Ovary (tissue), 9 donors: ENCODE results near the gene TCF7L1. TPM values are rescaled to one million over a fixed set of nuclear protein-coding genes. Genes with fewer than 3 reads are reported as not detected.

Experiments
- DNase-seq, 5 donors: peaks; one replicate each; pipeline ENCODE4 v3.0.0-alpha.2; 2019 to 2020
- H3K27ac ChIP-seq, 2 donors: fragments of 200-600 bp; one replicate each; pipeline versions ENCODE4 v1.5.1 to v1.8.0; 2019 to 2022
- H3K27me3 ChIP-seq: fragments of 200-600 bp; one replicate; pipeline ENCODE4 v1.8.0; 2022
- H3K36me3 ChIP-seq: fragments of 200-600 bp; sonication (generic); one replicate; pipeline ENCODE4 v1.5.1; 2019
- H3K4me1 ChIP-seq: one replicate; pipeline ENCODE4 v1.8.1; 2013; ENCODE audit warnings: mild to moderate bottlenecking, moderate library complexity; ENCODE audit not compliant: insufficient read depth
- H3K4me3 ChIP-seq: fragments of 200-600 bp; sonication (generic); one replicate; pipeline ENCODE4 v1.5.1; 2017
- H3K9me3 ChIP-seq, 2 donors: fragments of 200-600 bp in 1 of 2; sonication (generic) in 1 of 2; one replicate each; pipeline versions ENCODE4 v1.5.1 to v1.8.1; 2013 to 2019; ENCODE audit warnings: mild to moderate bottlenecking in 1 of 2, moderate library complexity in 1 of 2
- CTCF ChIP-seq, 3 donors: fragments of 450-650 bp in 2 of 3; fragments of 200-600 bp in 1 of 3; IDR thresholded peaks; one replicate each; pipeline versions ENCODE4 v1.5.1 to v1.8.0; 2016 to 2022; ENCODE audit warnings: antibody characterized with exemption in 3 of 3, mild to moderate bottlenecking in 1 of 3
- EP300 ChIP-seq: sonication (generic); formaldehyde crosslinking; IDR thresholded peaks from one replicate; pipeline ENCODE4 v1.6.1; 2017; ENCODE audit warnings: antibody characterized with exemption
- POLR2A ChIP-seq: fragments of 450-650 bp; IDR thresholded peaks from one replicate; pipeline ENCODE4 v1.6.1; 2017; ENCODE audit warnings: antibody characterized with exemption, mild to moderate bottlenecking, moderate library complexity
- WGBS, 3 donors: extraction: QIAGEN DNeasy Blood & Tissue Kit in 1 of 3; methylation state at CpG; one replicate each; pipeline versions ENCODE4 v1.1.5 to v1.1.7; 2013 to 2017; 5-methylcytosine and 5-hydroxymethylcytosine counted together
- intact Hi-C, 4 donors: fragments of 100-400 bp; cut with DNase I; formaldehyde crosslinking; loops; one replicate each; pipeline versions ENCODE4 v1.11.0 to v1.15.1; 2022 to 2023
- polyA plus RNA-seq, 2 donors: library from polyadenylated mRNA; stranded (reverse); fragments of 200-250 nt in 1 of 2; fragments of 350-450 nt in 1 of 2; fragmentation: Illumina TruSeq in 1 of 2; extraction: RNeasy Lipid Tissue Mini Kit (QIAGEN cat#74804) in 1 of 2; gene quantifications; one replicate each; pipeline ENCODE4 v1.2.3, GENCODE V29; 2013 to 2014
- small RNA-seq: library from RNA; depleted of rRNA; stranded (forward); fragments of <200 nt; gene quantifications from one replicate; pipeline ENCODE3, GENCODE V24; 2016
- total RNA-seq, 7 donors: library from RNA; depleted of rRNA in 2 of 7; stranded (reverse); fragments of >200 nt in 2 of 7; fragmentation: NEBNext Ultra II Directional in 3 of 7; extraction: Animal tissue kit (Norgen Biotek cat#: 25700) in 3 of 7; gene quantifications; one replicate each; pipeline versions ENCODE4 v1.1.0 to v1.2.4, GENCODE V29; 2016 to 2023
- donor health status: DM: no; HTN: no; CAD: no; lungs with moderate emphysema.
- donor health status: DM: no; HTN: no; CAD: no.
- donor health status: Bipolar disorder and iron deficiency.
- donor health status: DM: yes; HTN: yes; CAD: no.
- donor health status: DM: no; HTN: no; CAD: no.
- donor health status: DM: yes; HTN: yes; CAD: no.

TCF7L1 gene
- total and polyA plus RNA-seq, 9 donors, result 5.2 to 29.8 (median 23.9) TPM

- no peaks in the 10 kb centered on the region for H3K36me3 ChIP-seq
- intact Hi-C loops, result no loop called here
- WGBS, 3 donors, result 2 to 6% (median 5%) methylated on average over 10 of the region's 10 CpGs
These were observed 221.8 kb downstream of the TCF7L1 start for GRCh38 chr2:85355073-85355410.

GRCh38 chr2:85355521-85355920 lies 222.3 kb downstream of the TCF7L1 start:
- no peak overlapping the region for H3K27ac ChIP-seq

More at GRCh38 chr2:85355073-85355410, 221.8 kb downstream of the TCF7L1 start:
- DNase-seq, result peak in 1 of 5 donors; percentile 34
- TF ChIP-seq POLR2A, result no peak
- no peak for TF ChIP-seq EP300
- no peak for TF ChIP-seq CTCF (IDR thresholded peaks at IDR 0.05)
- H3K27ac ChIP-seq, result peak overlapping the region; percentile 64 to 70
- no peaks in the 10 kb centered on the region for H3K27me3 ChIP-seq
- no peaks in the 10 kb centered on the region for H3K9me3 ChIP-seq
- peak overlapping the region; percentile 73 for H3K4me3 ChIP-seq
- H3K4me1 ChIP-seq, result no peaks in the 10 kb centered on the region

GRCh38 chr2:85356186-85356585 lies 223.0 kb downstream of the TCF7L1 start:
- no peak for DNase-seq
- TF ChIP-seq CTCF (IDR thresholded peaks at IDR 0.05) (no peak), POLR2A (no peak), EP300 (no peak)

More at GRCh38 chr2:85355521-85355920, 222.3 kb downstream of the TCF7L1 start:
- Histone ChIP-seq H3K4me3 (peak overlapping the region; percentile 73), H3K4me1 (no peaks in the 10 kb centered on the region), H3K27me3 (no peaks in the 10 kb centered on the region), H3K36me3 (no peaks in the 10 kb centered on the region), H3K9me3 (no peaks in the 10 kb centered on the region)
- intact Hi-C loops, result no loop called here
- DNase-seq, result peak in 3 of 5 donors; percentile 21 to 47 (median 43)
- 60 to 67% (median 62%) methylated on average over 3 of the region's 3 CpGs for WGBS, 3 donors
- TF ChIP-seq EP300, result no peak
- TF ChIP-seq POLR2A, result no peak
- no peak for TF ChIP-seq CTCF (IDR thresholded peaks at IDR 0.05)

DNA sequence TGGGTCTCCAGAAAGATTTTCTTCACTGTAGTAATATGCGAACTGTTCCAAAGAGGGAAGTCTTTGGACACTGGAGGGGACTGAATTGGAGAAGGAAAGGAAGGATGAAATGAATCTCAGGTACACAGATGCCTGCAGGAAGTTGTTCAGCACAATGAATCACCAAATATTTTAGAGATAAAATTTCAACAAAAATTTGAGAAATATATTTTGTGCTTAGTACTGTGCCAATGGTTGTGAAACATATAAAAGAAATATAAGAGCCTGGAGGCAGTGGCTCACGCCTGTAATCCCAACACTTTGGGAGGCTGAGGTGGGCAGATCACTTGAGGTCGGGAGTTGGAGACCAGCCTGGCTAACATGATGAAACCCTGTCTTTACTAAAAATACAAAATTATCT lies 224.5 kb downstream of the TCF7L1 start:
- 82 to 90% (median 90%) methylated on average over 3 of the region's 3 CpGs for WGBS, 3 donors
- Histone ChIP-seq H3K4me1 (no peaks in the 10 kb centered on the region), H3K9me3 (no peaks in the 10 kb centered on the region), H3K27me3 (no peaks in the 10 kb centered on the region), H3K27ac (no peak overlapping the region), H3K36me3 (no peaks in the 10 kb centered on the region), H3K4me3 (no peak overlapping the region)
- no peak for DNase-seq
- intact Hi-C loops, result no loop called here
- TF ChIP-seq CTCF (IDR thresholded peaks at IDR 0.05), result no peak
- TF ChIP-seq EP300, result no peak
- no peak for TF ChIP-seq POLR2A

More at GRCh38 chr2:85356186-85356585, 223.0 kb downstream of the TCF7L1 start:
- WGBS, 3 donors, result 47 to 57% (median 50%) methylated on average over 2 of the region's 2 CpGs
- intact Hi-C loops, result no loop called here
- no peaks in the 10 kb centered on the region for H3K9me3 ChIP-seq
- no peaks in the 10 kb centered on the region for H3K36me3 ChIP-seq
- no peaks in the 10 kb centered on the region for H3K4me1 ChIP-seq
- H3K4me3 ChIP-seq, result no peak overlapping the region
- H3K27ac ChIP-seq, result no peak overlapping the region
- H3K27me3 ChIP-seq, result no peaks in the 10 kb centered on the region

Small RNA genes within 50 kb of the gene (small RNA-seq; reads per million reads assigned to genes)
- gene AC093162.1 (not detected), gene RF00019 (not detected), gene RNU6-674P (not detected)

Other genes starting within 250 kb of the TCF7L1 start
- 1,000 to 10,000 TPM; 1,247 to 5,558 (median 2,420) TPM for gene TMSB10, start 227.7 kb upstream of the TCF7L1 start, total RNA-seq
- 1,000 to 10,000 TPM; 3,855 to 4,037 TPM for gene TMSB10, start 227.7 kb upstream of the TCF7L1 start, polyA plus RNA-seq
- gene KCMF1, start 162.2 kb upstream of the TCF7L1 start, total RNA-seq, result 10 to 100 TPM; 21.9 to 58.7 (median 53.5) TPM
- 10 to 100 TPM; 28.5 to 50.7 TPM for gene KCMF1, start 162.2 kb upstream of the TCF7L1 start, polyA plus RNA-seq
- gene TGOLN2, start 194.6 kb downstream of the TCF7L1 start, total RNA-seq, result 10 to 100 TPM; 58.5 to 86.5 (median 75.8) TPM
- gene TGOLN2, start 194.6 kb downstream of the TCF7L1 start, polyA plus RNA-seq, result 100 to 1,000 TPM in 1 of 2 donors, 10 to 100 TPM in 1; 43.2 to 115 TPM
- 10 to 100 TPM; 13.4 to 29.4 (median 25.1) TPM for gene RETSAT, start 221.1 kb downstream of the TCF7L1 start, total RNA-seq
- gene RETSAT, start 221.1 kb downstream of the TCF7L1 start, polyA plus RNA-seq, result 10 to 100 TPM; 16.2 to 24.8 TPM
- 10 to 100 TPM; 13.0 to 23.0 (median 15.2) TPM for gene ELMOD3, start 221.4 kb downstream of the TCF7L1 start, total RNA-seq
- 10 to 100 TPM; 17.6 to 21.6 TPM for gene ELMOD3, start 221.4 kb downstream of the TCF7L1 start, polyA plus RNA-seq